Kidney epithelial cell (primary cell): Measurements from ENCODE around the gene SAMD15. TPM values are rescaled to one million over a fixed set of nuclear protein-coding genes. Genes with fewer than 3 reads are reported as not detected.
A peak's percentile ranks its signal among the peaks of the same experiment; 100 is the strongest.
"Not testable (repeated sequence)": the region's sequence is repeated elsewhere in the genome, so short reads cannot be mapped to it uniquely, and the experiment has no call there.

ENCODE experiments used
- DNase-seq: peaks from one replicate; pipeline ENCODE4 v3.0.0-alpha.2; 2010; ENCODE audit warnings: low read depth
- H3K27me3 ChIP-seq: 2 replicates; pipeline ENCODE4 v1.6.0; 2011; ENCODE audit warnings: low read length; ENCODE audit not compliant: control insufficient read depth, insufficient read depth
- H3K36me3 ChIP-seq: 2 replicates; pipeline ENCODE4 v1.5.1; 2011; ENCODE audit warnings: low read length; ENCODE audit not compliant: control insufficient read depth, insufficient read depth
- H3K4me3 ChIP-seq: 2 replicates; pipeline ENCODE4 v1.5.1; 2011; ENCODE audit warnings: low read depth, mild to moderate bottlenecking, control low read depth, low read length
- total RNA-seq: library from RNA; depleted of rRNA; stranded (reverse); fragments of >200 nt; gene quantifications from 2 replicates; pipeline ENCODE4 v1.2.3, GENCODE V29; 2015
- TF ChIP-seq, protein P1 (sequence below): IDR thresholded peaks from 2 replicates; pipeline ENCODE4 v1.5.1; 2011; ENCODE audit warnings: mild to moderate bottlenecking, moderate library complexity, low read length, control low read depth, inconsistent platforms; ENCODE audit not compliant: insufficient read depth, poor library complexity, severe bottlenecking

Gene SAMD15
- total RNA-seq: 1.9 and 15.5 TPM in 2 replicates

DNA sequence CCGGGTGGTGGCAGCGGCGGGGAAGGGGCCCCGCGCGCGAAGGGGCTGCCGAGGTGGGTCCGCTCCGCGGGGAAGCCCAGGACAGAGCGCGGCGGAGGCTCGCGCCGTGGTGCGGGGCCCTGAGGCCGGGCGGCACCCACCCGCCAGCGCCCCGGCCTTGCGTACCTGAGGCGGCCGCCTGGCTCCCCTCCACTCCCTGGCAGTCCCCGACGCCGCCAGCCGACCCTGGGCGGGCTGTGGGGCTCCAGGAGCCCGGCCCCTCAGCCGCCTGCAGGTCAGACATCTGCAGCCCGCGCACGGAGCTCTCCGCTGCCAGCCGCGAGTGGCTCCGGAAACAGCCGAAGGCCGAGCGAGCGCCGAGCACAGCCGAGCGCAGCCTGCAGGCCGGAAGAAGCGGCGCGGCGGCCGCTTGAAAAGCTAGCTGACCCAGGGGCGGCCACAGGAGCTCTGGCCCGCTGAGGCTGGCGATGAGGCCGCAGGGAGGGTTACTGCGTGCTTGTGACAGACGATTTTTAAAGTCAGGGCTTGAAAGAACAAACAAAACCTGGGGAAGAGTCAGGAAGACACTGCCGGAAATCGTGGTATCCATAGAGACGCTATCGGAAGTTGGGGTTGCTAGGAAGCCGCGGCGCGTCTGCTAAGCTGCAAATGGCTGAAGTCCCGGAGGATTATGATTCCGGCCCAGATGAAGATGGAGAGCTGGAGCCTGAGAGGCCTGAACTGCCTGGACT lies at the start of gene SAMD15, which contains the start of gene TMED8:
TSS of gene SAMD15 (plus strand) at position 609 of the 731 bp plus-strand sequence. CDS start at position 649, 40 bp downstream.
TSS of gene TMED8 (minus strand) at position 324 of the 731 bp plus-strand sequence. CDS start at position 283, 41 bp downstream.
- no peaks in the 10 kb centered on the region for H3K36me3 ChIP-seq
- peak within 1 kb of the TSS; percentile 73 for H3K4me3 ChIP-seq
- TF ChIP-seq, protein P1, sequence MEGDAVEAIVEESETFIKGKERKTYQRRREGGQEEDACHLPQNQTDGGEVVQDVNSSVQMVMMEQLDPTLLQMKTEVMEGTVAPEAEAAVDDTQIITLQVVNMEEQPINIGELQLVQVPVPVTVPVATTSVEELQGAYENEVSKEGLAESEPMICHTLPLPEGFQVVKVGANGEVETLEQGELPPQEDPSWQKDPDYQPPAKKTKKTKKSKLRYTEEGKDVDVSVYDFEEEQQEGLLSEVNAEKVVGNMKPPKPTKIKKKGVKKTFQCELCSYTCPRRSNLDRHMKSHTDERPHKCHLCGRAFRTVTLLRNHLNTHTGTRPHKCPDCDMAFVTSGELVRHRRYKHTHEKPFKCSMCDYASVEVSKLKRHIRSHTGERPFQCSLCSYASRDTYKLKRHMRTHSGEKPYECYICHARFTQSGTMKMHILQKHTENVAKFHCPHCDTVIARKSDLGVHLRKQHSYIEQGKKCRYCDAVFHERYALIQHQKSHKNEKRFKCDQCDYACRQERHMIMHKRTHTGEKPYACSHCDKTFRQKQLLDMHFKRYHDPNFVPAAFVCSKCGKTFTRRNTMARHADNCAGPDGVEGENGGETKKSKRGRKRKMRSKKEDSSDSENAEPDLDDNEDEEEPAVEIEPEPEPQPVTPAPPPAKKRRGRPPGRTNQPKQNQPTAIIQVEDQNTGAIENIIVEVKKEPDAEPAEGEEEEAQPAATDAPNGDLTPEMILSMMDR: peak; percentile 21
- DNase-seq: peak; percentile 58
- no peaks in the 10 kb centered on the region for H3K27me3 ChIP-seq

DNA sequence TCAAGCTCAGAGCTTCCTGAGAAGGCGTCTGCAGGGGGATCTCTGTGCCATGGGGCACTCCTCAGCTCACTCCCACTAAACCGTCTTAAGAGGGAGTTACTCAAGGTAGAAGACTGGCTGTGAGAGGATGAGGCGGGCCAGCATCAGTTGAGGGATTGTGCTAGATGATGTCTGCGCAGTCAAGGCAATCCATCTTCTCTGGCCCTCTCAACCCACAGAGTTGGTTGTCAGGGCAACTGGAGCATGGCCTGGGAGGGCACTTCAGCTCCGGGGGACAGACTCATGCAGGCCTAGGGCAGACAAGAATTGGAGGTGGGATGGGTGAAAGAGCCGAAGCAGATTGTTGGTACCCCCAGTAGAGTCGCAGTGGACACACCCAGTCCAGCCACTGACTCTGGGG lies 47.3 kb upstream of the SAMD15 start:
- no peak for DNase-seq
- H3K4me3 ChIP-seq: no peak overlapping the region
- no peaks in the 10 kb centered on the region for H3K27me3 ChIP-seq
- TF ChIP-seq, protein P1: no peak
- H3K36me3 ChIP-seq: no peaks in the 10 kb centered on the region

DNA sequence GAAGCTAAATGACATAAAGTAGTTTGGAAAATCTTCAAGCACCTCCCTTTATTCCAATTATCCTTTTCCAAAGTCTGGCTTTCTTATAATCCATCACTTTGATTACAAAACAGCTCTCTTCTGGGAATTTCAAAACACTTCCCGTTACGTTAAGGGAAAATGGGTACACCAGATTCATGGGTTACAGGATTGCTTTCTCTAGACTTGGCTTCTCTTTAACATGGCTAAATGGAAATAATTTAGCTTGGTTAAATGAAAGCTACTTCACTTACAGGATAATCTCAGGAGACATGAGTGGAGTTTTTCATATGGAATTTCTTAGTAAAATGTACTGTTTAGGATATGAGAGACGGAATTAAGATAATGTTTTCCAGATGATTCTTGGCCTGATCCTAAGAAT lies 41.6 kb upstream of the SAMD15 start:
- no peak for DNase-seq
- H3K27me3 ChIP-seq: no peaks in the 10 kb centered on the region
- H3K4me3 ChIP-seq: no peak overlapping the region
- H3K36me3 ChIP-seq: peaks cover 1% of the 10 kb centered on the region
- TF ChIP-seq, protein P1: no peak

DNA sequence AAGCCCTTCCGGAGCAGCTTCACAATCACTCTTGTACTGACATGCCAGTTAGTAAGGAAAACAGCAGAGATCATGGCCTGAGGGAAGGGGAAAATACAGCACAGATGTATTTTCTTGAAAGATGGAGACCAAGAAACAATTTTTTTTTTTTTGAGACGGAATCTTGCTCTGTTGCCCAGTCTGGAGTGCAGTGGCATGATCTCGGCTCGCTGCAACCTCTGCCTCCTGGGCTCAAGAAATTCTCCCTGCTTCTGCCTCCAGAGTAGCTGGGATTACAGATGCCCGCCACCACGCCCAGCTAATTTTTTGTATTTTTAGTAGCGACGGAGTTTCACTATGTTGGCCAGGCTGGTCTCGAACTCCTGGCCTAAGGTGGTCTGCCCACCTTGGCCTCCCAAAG lies 39.9 kb upstream of the SAMD15 start:
- not testable (repeated sequence) for H3K36me3 ChIP-seq, DNase-seq, H3K4me3 ChIP-seq, H3K27me3 ChIP-seq

DNA sequence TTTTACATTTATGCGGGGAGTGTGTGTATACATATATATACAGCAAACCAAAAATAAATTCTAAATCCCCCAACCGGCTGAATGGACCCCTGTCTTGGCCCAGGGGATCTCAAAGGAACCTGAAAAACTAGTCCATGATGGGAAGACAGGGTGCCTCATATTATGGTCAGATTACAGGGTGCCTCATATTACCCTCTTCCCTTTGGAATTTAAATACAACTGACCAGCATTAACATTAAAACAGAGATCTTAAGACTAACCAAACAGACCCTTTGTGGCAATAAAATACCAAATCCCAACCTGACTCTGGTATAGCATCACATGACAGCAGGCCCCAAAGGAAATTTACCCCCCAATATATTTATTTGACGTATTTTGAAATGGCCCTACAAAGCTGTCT lies 39.3 kb upstream of the SAMD15 start:
- H3K36me3 ChIP-seq: peaks cover 4% of the 10 kb centered on the region
- DNase-seq: no peak

DNA sequence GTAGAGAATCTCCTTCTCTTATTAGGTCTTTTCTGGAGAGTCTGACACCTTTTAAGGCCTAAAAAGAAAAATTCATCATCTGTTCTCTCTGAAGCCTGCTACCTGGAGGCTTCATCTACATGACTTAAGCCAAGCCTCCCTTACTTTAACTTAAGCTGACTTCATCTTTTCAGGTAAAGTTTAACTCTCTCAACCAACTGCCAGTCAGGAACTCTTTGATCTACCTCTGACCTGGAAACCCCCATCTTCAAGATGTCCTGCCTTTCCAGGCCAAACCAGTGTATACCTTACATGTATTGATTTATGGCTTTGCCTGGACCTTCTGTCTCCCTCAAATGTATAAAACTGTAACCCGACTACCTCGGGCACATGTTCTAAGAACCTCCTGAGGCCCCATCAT lies 38.9 kb upstream of the SAMD15 start:
- Histone ChIP-seq H3K27me3 (no peaks in the 10 kb centered on the region), H3K36me3 (peaks cover 4% of the 10 kb centered on the region)
- no peak for DNase-seq

More for the DNA sequence above, 39.3 kb upstream of the SAMD15 start:
- no peaks in the 10 kb centered on the region for H3K27me3 ChIP-seq
- TF ChIP-seq, protein P1: no peak
- no peak overlapping the region for H3K4me3 ChIP-seq

More for the DNA sequence above, 38.9 kb upstream of the SAMD15 start:
- no peak overlapping the region for H3K4me3 ChIP-seq
- TF ChIP-seq, protein P1: no peak
